Naive thymus-derived CD4-positive, alpha-beta T cell (primary cell): ENCODE measurements around the gene P2RX2. TPM values are rescaled to one million over a fixed set of nuclear protein-coding genes. Genes with fewer than 3 reads are reported as not detected.
A peak's percentile ranks its signal among the peaks of the same experiment; 100 is the strongest.
"Not testable (repeated sequence)": the region's sequence is repeated elsewhere in the genome, so short reads cannot be mapped to it uniquely, and the experiment has no call there.

Experiments
- ATAC-seq: fragments of 150-1000 bp; cut with Tn5 transposase; 2 replicates; pipeline ENCODE4 v1.10.0; 2021; ENCODE audit warnings: mild to moderate bottlenecking, moderate library complexity
- CTCF ChIA-PET: fragments of 350-600 bp; sonication (Branson Sonifier 250); formaldehyde crosslinking; loops from one replicate; lab custom pipeline; 2021; ENCODE audit warnings: antibody characterized with exemption; lab: Charles Lee
- POLR2A ChIA-PET: fragments of 350-600 bp; sonication (Branson Sonifier 250); formaldehyde crosslinking; loops from one replicate; lab custom pipeline; 2021; ENCODE audit warnings: antibody characterized with exemption, inconsistent platforms; lab: Charles Lee
- DNase-seq, 9 donors: peaks; one replicate each; pipeline versions ENCODE4 v3.0.0 to v3.0.0-alpha.2; 2020 to 2022; ENCODE audit warnings: mixed read lengths in 1 of 9
- H3K27ac ChIP-seq: one replicate; pipeline ENCODE4 v1.7.0; 2013; ENCODE audit warnings: mild to moderate bottlenecking, low read depth, low read length, moderate library complexity
- H3K27me3 ChIP-seq, 2 donors: one replicate each; pipeline ENCODE4 v1.7.0; 2013; ENCODE audit warnings: low read length in 2 of 2, mild to moderate bottlenecking in 2 of 2, moderate library complexity in 2 of 2; ENCODE audit not compliant: control insufficient read depth in 2 of 2, insufficient read depth in 2 of 2
- H3K36me3 ChIP-seq, 3 experiments: 1 replicate in 2 of 3; 2 replicates in 1 of 3; pipeline ENCODE4 v1.7.0; 2013; ENCODE audit warnings: low read length in 3 of 3, mild to moderate bottlenecking in 3 of 3, moderate library complexity in 1 of 3; ENCODE audit not compliant: insufficient read depth in 3 of 3, control insufficient read depth in 2 of 3
- H3K4me1 ChIP-seq, 2 donors: one replicate each; pipeline ENCODE4 v1.7.0; 2013; ENCODE audit warnings: low read length in 2 of 2, mild to moderate bottlenecking in 2 of 2, moderate library complexity in 1 of 2; ENCODE audit not compliant: control insufficient read depth in 2 of 2, insufficient read depth in 2 of 2
- H3K4me3 ChIP-seq: 2 replicates; pipeline ENCODE4 v1.7.0; 2013; ENCODE audit warnings: mild to moderate bottlenecking, low read length
- H3K9me3 ChIP-seq, 3 experiments: 1 replicate in 2 of 3; 2 replicates in 1 of 3; pipeline ENCODE4 v1.7.0; 2013; ENCODE audit warnings: low read length in 3 of 3; ENCODE audit not compliant: control insufficient read depth in 2 of 3
- H3K27ac Mint-ChIP-seq, 9 donors: one replicate each; pipeline ENCODE4 v1.8.0; 2020 to 2022; ENCODE audit warnings: mixed read lengths in 9 of 9, mild to moderate bottlenecking in 8 of 9, moderate library complexity in 5 of 9, inconsistent platforms in 2 of 9
- H3K27me3 Mint-ChIP-seq, 5 donors: one replicate each; pipeline ENCODE4 v1.8.0; 2021 to 2022; ENCODE audit warnings: mixed read lengths in 5 of 5, mild to moderate bottlenecking in 1 of 5
- H3K36me3 Mint-ChIP-seq, 5 donors: one replicate each; pipeline ENCODE4 v1.8.0; 2020 to 2022; ENCODE audit warnings: mixed read lengths in 5 of 5, mild to moderate bottlenecking in 3 of 5, inconsistent platforms in 1 of 5
- H3K4me1 Mint-ChIP-seq, 7 donors: one replicate each; pipeline ENCODE4 v1.8.0; 2020 to 2022; ENCODE audit warnings: mixed read lengths in 7 of 7, mild to moderate bottlenecking in 3 of 7, inconsistent platforms in 1 of 7
- H3K4me3 Mint-ChIP-seq, 10 donors: one replicate each; pipeline ENCODE4 v1.8.0; 2020 to 2022; ENCODE audit warnings: mild to moderate bottlenecking in 10 of 10, mixed read lengths in 10 of 10, moderate library complexity in 6 of 10, inconsistent platforms in 2 of 10
- H3K9me3 Mint-ChIP-seq, 11 donors: one replicate each; pipeline ENCODE4 v1.8.0; 2020 to 2022; ENCODE audit warnings: mixed read lengths in 11 of 11, mild to moderate bottlenecking in 4 of 11, inconsistent platforms in 1 of 11, moderate library complexity in 1 of 11
- intact Hi-C, 2 donors: fragments of 100-400 bp; cut with micrococcal nuclease; formaldehyde crosslinking; loops; one replicate each; pipeline ENCODE4 v1.15.1; 2023
- polyA plus RNA-seq, 2 donors: library from polyadenylated mRNA; unstranded; fragments of 300-500 nt; fragmentation: Illumina TruSeq; gene quantifications; one replicate each; pipeline ENCODE4 v1.2.3, GENCODE V29; 2021
- total RNA-seq, 6 experiments: library from RNA in 5 of 6; stranded (reverse) in 5 of 6; gene quantifications; 1 replicate in 5 of 6; 2 replicates in 1 of 6; pipeline ENCODE4 v1.2.3 and lab custom pipeline; 2021 to 2026

The P2RX2 gene
- total and polyA plus RNA-seq, 7 experiments from 2014 or later, result 0.32 TPM; not detected in 6

- Histone ChIP-seq H3K4me3 (no peak overlapping the region), H3K36me3 (no peaks in the 10 kb centered on the region), H3K4me1 (peaks cover 5 to 6% of the 10 kb centered on the region in 2 donors), H3K27me3 (no peaks in the 10 kb centered on the region), H3K27ac (no peak overlapping the region), H3K9me3 (no peaks in the 10 kb centered on the region)
- intact Hi-C loops, result no loop called here
- CTCF ChIA-PET, result no interaction called here
- Mint-ChIP-seq H3K27me3 (peaks cover 16 to 36% (median 23%) of the 10 kb centered on the region in 5 donors), H3K4me3 (no peak overlapping the region), H3K9me3 (peaks cover 0 to 6% (median 0%) of the 10 kb centered on the region in 11 donors), H3K4me1 (peaks cover 8 to 15% (median 13%) of the 10 kb centered on the region in 7 donors), H3K36me3 (no peaks in the 10 kb centered on the region), H3K27ac (no peak overlapping the region)
- no peak for ATAC-seq
- POLR2A ChIA-PET, result no interaction called here
- no peak for DNase-seq
Measured at GRCh38 chr12:132593521-132593920, 25.1 kb upstream of the P2RX2 start.

DNA sequence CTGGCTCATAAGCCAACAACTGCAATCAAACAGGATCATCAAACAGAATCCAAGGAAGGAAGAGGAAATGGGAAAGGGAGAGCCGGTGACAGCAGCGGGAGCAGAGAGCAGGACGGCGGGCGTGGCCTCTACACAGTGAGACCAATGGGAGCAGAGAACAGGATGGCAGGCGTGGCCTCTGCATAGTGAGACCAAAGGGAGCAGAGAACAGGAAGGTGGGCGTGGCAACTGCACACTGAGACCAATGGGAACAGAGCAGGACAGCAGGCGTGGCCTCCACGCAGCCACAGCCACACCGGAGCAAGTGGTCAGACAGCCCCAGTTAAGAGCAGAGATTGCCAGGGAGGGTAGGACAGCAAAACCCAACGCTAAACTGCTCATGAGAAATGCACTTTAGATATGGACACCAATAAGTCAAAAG, 24.6 kb upstream of the P2RX2 start:
- ATAC-seq (peak; percentile 72), DNase-seq (no peak)
- Mint-ChIP-seq H3K27ac (no peak overlapping the region), H3K4me3 (peak overlapping the region in 1 of 10 donors; percentile 27), H3K27me3 (peaks cover 20 to 40% (median 23%) of the 10 kb centered on the region in 5 donors), H3K36me3 (no peaks in the 10 kb centered on the region), H3K9me3 (peaks cover 0 to 6% (median 0%) of the 10 kb centered on the region in 11 donors), H3K4me1 (peaks cover 11 to 19% (median 14%) of the 10 kb centered on the region in 7 donors)
- Histone ChIP-seq H3K9me3 (no peaks in the 10 kb centered on the region), H3K36me3 (no peaks in the 10 kb centered on the region), H3K4me1 (peaks cover 5 to 6% of the 10 kb centered on the region in 2 donors), H3K27me3 (no peaks in the 10 kb centered on the region), H3K27ac (no peak overlapping the region), H3K4me3 (no peak overlapping the region)
- CTCF ChIA-PET, result no interaction called here
- intact Hi-C loops, result no loop called here
- POLR2A ChIA-PET, result no interaction called here

DNA sequence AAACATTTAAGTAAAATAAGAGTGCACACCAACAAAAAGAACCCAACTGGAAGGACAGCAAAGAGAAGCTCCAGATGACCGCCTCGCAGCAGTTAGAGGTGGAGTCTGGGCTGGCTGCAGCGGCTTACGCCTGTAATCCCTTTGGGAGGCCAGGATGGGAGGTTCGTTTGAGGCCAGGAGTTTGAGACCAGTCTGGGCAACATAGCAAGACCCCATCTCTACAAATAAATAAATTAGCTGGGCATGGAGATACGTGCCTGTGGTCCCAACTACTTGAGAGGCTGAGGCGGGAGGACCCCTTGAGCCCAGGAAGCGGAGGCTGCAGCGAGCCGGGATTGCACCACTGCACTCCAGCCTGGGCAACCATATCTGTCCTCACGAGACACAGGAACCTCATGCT, 23.4 kb upstream of the P2RX2 start:
- CTCF ChIA-PET, result no interaction called here
- H3K9me3 Mint-ChIP-seq, result peaks cover 0 to 4% (median 0%) of the 10 kb centered on the region in 11 donors
- no peak overlapping the region for H3K27ac Mint-ChIP-seq
- DNase-seq, result no peak
- peaks cover 12 to 24% (median 20%) of the 10 kb centered on the region in 7 donors for H3K4me1 Mint-ChIP-seq
- intact Hi-C loops, result no loop called here
- ATAC-seq, result no peak
- Histone ChIP-seq H3K27me3 (no peaks in the 10 kb centered on the region), H3K36me3 (no peaks in the 10 kb centered on the region), H3K4me1 (peaks cover 5 to 6% of the 10 kb centered on the region in 2 donors), H3K4me3 (no peak overlapping the region), H3K27ac (no peak overlapping the region), H3K9me3 (no peaks in the 10 kb centered on the region)
- H3K4me3 Mint-ChIP-seq, result peak overlapping the region in 2 of 10 donors; percentile 10 to 53
- POLR2A ChIA-PET, result no interaction called here
- H3K27me3 Mint-ChIP-seq, result peaks cover 22 to 45% (median 30%) of the 10 kb centered on the region in 5 donors
- no peaks in the 10 kb centered on the region for H3K36me3 Mint-ChIP-seq

DNA sequence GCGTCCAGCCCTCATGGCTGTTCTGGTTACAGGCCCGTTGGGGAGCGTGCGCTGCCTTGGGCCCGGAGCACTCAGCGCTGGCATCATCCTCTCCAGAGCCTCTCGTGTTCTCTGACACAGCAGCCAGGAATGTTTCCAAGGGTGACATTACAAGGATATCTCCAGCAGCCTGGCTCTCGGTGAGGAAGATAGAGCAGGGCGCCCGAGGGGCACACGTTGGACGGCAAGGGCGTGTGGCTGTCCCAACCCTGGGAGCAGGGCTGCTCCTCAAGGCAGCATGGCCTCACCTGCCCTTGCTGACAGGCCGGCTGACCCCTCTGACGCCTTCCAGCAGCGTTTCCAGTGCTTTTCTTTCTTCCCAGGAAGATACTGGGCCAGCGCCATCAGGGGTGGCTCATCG, 22.6 kb upstream of the P2RX2 start:
- H3K27ac Mint-ChIP-seq, result no peak overlapping the region
- peaks cover 14 to 32% (median 22%) of the 10 kb centered on the region in 7 donors for H3K4me1 Mint-ChIP-seq
- no peak overlapping the region for H3K4me3 ChIP-seq
- no peaks in the 10 kb centered on the region for H3K27me3 ChIP-seq
- ATAC-seq (no peak), DNase-seq (no peak)
- no peaks in the 10 kb centered on the region for H3K36me3 Mint-ChIP-seq
- CTCF ChIA-PET, result no interaction called here
- H3K36me3 ChIP-seq, result no peaks in the 10 kb centered on the region
- intact Hi-C loops, result no loop called here
- POLR2A ChIA-PET, result no interaction called here
- H3K4me3 Mint-ChIP-seq, result peak overlapping the region in 7 of 10 donors; percentile 2 to 98 (median 45)
- H3K4me1 ChIP-seq, result peaks cover 5 to 6% of the 10 kb centered on the region in 2 donors
- peaks cover 23 to 53% (median 37%) of the 10 kb centered on the region in 5 donors for H3K27me3 Mint-ChIP-seq
- peaks cover 0 to 3% (median 0%) of the 10 kb centered on the region in 11 donors for H3K9me3 Mint-ChIP-seq
- no peak overlapping the region for H3K27ac ChIP-seq
- H3K9me3 ChIP-seq, result no peaks in the 10 kb centered on the region

GRCh38 chr12:132597333-132598316, 21.0 kb upstream of the P2RX2 start:
- Mint-ChIP-seq H3K4me3 (peak overlapping the region; percentile 62 to 98 (median 86)), H3K27me3 (peaks cover 29 to 60% (median 47%) of the 10 kb centered on the region in 5 donors), H3K4me1 (peaks cover 15 to 34% (median 28%) of the 10 kb centered on the region in 7 donors), H3K9me3 (peaks cover 0 to 3% (median 0%) of the 10 kb centered on the region in 11 donors), H3K27ac (peak overlapping the region in 6 of 9 donors; percentile 11 to 94 (median 47)), H3K36me3 (peaks cover 0 to 4% (median 0%) of the 10 kb centered on the region in 5 donors)
- Histone ChIP-seq H3K27me3 (no peaks in the 10 kb centered on the region), H3K27ac (no peak overlapping the region), H3K36me3 (no peaks in the 10 kb centered on the region), H3K4me1 (peaks cover 5 to 6% of the 10 kb centered on the region in 2 donors), H3K4me3 (peak overlapping the region; percentile 49), H3K9me3 (no peaks in the 10 kb centered on the region)
- intact Hi-C loops, result no loop called here
- ChIA-PET POLR2A (no interaction called here), CTCF (no interaction called here)
- peak in 5 of 9 donors; percentile 12 to 54 (median 45) for DNase-seq
- peak; percentile 43 for ATAC-seq

- H3K9me3 ChIP-seq, H3K27ac ChIP-seq, H3K4me1 ChIP-seq, ATAC-seq, H3K4me3 ChIP-seq, H3K9me3 Mint-ChIP-seq, H3K36me3 Mint-ChIP-seq, DNase-seq, H3K27me3 ChIP-seq, intact Hi-C loops, POLR2A ChIA-PET, H3K36me3 ChIP-seq: not testable (repeated sequence)
- peaks cover 26 to 58% (median 42%) of the 10 kb centered on the region in 5 donors for H3K27me3 Mint-ChIP-seq
- peak overlapping the region in 4 of 9 donors; percentile 38 to 72 (median 54) for H3K27ac Mint-ChIP-seq
- H3K4me3 Mint-ChIP-seq, result peak overlapping the region in 9 of 10 donors; percentile 42 to 98 (median 83)
- CTCF ChIA-PET, result interaction anchor here (0.7 kb wide), 1 partner anchor 10 kb away, joined by 3 read pairs; no protein-coding TSS in a partner anchor
- H3K4me1 Mint-ChIP-seq, result peaks cover 13 to 33% (median 26%) of the 10 kb centered on the region in 7 donors
Measured at GRCh38 chr12:132599502-132599901, 19.1 kb upstream of the P2RX2 start.
